ENCODE results near the gene CIC. TPM values are rescaled to one million over a fixed set of nuclear protein-coding genes. Genes with fewer than 3 reads are reported as not detected.
A peak's percentile ranks its signal among the peaks of the same experiment; 100 is the strongest.

Gene CIC
- total and polyA plus RNA-seq, 9 of the 15 experiments (the other 6 are each of a cell fraction or from before 2014, with no cell fraction given): 0.07 to 44.7 (median 8.6) TPM

DNA sequence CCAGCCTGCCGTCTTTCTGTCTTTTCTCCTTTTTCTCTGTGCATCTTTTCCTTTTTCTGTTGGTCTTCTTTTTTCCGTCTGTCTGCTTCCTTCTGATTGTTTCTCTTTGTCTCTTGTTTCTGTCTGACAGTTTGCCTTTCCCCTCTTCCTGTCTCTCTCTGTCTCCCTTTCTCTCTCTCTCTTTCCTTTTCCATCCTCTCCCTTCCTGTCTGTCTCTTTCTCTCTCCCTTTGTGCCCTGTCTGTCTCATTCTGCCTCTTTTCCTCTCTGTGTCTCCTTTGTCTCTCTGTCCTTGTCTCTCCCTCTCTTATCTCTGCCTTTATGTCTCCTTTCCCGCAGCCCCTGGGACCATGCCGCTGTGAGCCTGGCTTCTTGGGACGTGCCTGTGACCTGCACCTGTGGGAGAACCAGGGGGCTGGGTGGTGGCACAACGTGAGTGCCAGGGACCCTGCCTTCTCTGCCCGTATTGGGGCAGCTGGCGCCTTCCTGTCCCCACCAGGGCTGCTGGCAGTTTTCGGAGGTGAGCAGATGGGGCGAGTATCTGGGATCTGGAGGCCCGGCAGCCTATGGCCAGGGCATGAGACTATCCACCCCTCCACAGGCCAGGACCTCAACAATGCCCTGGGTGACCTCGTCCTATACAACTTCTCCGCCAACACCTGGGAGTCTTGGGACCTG lies 65.8 kb downstream of the CIC start:
- DNase-seq (ENCODE audit: extremely low read depth in 1 of 4, low spot score in 3 of 4) (no peak), FAIRE-seq (no peak), ATAC-seq (no peak)
- in situ Hi-C loops (cut with MboI) (no loop called here), intact Hi-C loops (cut with micrococcal nuclease) (no loop called here)
- TF ChIP-seq KAT2B (IDR thresholded peaks at IDR 0.05; ENCODE audit: low read depth, low read length): no peak
- no peak for TF ChIP-seq MYNN (IDR thresholded peaks at IDR 0.05)
- TF ChIP-seq MYNN (CRISPR knock-in tag; IDR thresholded peaks at IDR 0.05): no peak
- BruUV-seq (replicated peaks): no TSS peak
- Histone ChIP-seq H2AFZ (ENCODE audit: low read depth, low read length) (no peak overlapping the region), H3K4me1 (replicated peaks in 1 of 2; ENCODE audit: control insufficient read depth in 2 of 2, insufficient read depth in 2 of 2, low read length in 2 of 2) (peaks cover 0 to 17% of the 10 kb centered on the region in 2 experiments; a peak in 2 of 5 replicates), H3K79me2 (ENCODE audit: control insufficient read depth, insufficient read depth, low read length) (no peaks in the 10 kb centered on the region), H3K4me3 (no peak overlapping the region), H3K36me3 (ENCODE audit: control insufficient read depth, insufficient read depth, low read length) (peaks cover 15% of the 10 kb centered on the region; the same call in 2 of the 3 replicates), H3K4me2 (ENCODE audit: insufficient read depth, low read length) (no peak overlapping the region), H3K27me3 (ENCODE audit: control insufficient read depth in 2 of 2, insufficient read depth in 2 of 2, low read length in 2 of 2) (no peaks in the 10 kb centered on the region), H3K27ac (ENCODE audit: extremely low read depth, low read depth, low read length) (no peak overlapping the region), H4K20me1 (replicated peaks; ENCODE audit: control insufficient read depth, insufficient read depth, low read length) (no peaks in the 10 kb centered on the region), H3K9me3 (replicated peaks; ENCODE audit: control insufficient read depth, insufficient read depth, low read depth, low read length) (no peaks in the 10 kb centered on the region), H3K9me1 (ENCODE audit: control insufficient read depth, insufficient read depth, low read length) (peaks cover 3% of the 10 kb centered on the region), H3K9ac (ENCODE audit: insufficient read depth in 1 of 2, low read depth in 2 of 2, low read length in 2 of 2) (peak overlapping the region in 1 of 2 experiments; percentile 72; a peak in 2 of 4 replicates)
- WGBS (ENCODE audit: insufficient coverage, low coverage, missing lambda C conversion rate): 45% methylated on average over 7 of the region's 13 CpGs
- CTCF ChIA-PET (ENCODE audit: low intra/inter-chr PET ratio): no interaction called here
- POLR2A ChIA-PET: no interaction called here

- H3K4me1 ChIP-seq (replicated peaks in 1 of 2; ENCODE audit: control insufficient read depth in 2 of 2, insufficient read depth in 2 of 2, low read length in 2 of 2): peaks cover 0 to 17% of the 10 kb centered on the region in 2 experiments; a peak in 2 of 5 replicates
- DNase-seq (ENCODE audit: extremely low read depth in 1 of 4, low spot score in 3 of 4) (no peak), FAIRE-seq (no peak), ATAC-seq (no peak)
- in situ Hi-C loops (cut with MboI) (no loop called here), intact Hi-C loops (cut with micrococcal nuclease) (no loop called here)
- H3K27me3 ChIP-seq (ENCODE audit: control insufficient read depth in 2 of 2, insufficient read depth in 2 of 2, low read length in 2 of 2): no peaks in the 10 kb centered on the region
- no peak overlapping the region for H2AFZ ChIP-seq (ENCODE audit: low read depth, low read length)
- H3K4me2 ChIP-seq (ENCODE audit: insufficient read depth, low read length): no peak overlapping the region
- H3K9ac ChIP-seq (ENCODE audit: insufficient read depth in 1 of 2, low read depth in 2 of 2, low read length in 2 of 2): peak overlapping the region in 1 of 2 experiments; percentile 72; a peak in 1 of 4 replicates
- 40% methylated on average over 7 of the region's 7 CpGs for WGBS (ENCODE audit: insufficient coverage, low coverage, missing lambda C conversion rate)
- no peak overlapping the region for H3K4me3 ChIP-seq
- H3K36me3 ChIP-seq (ENCODE audit: control insufficient read depth, insufficient read depth, low read length): peaks cover 15% of the 10 kb centered on the region; the same call in 2 of the 3 replicates
- H4K20me1 ChIP-seq (replicated peaks; ENCODE audit: control insufficient read depth, insufficient read depth, low read length): no peaks in the 10 kb centered on the region
- no peaks in the 10 kb centered on the region for H3K9me3 ChIP-seq (replicated peaks; ENCODE audit: control insufficient read depth, insufficient read depth, low read depth, low read length)
- H3K27ac ChIP-seq (ENCODE audit: extremely low read depth, low read depth, low read length): no peak overlapping the region
- ChIA-PET POLR2A (no interaction called here), CTCF (ENCODE audit: low intra/inter-chr PET ratio) (no interaction called here)
- BruUV-seq (replicated peaks): no TSS peak
- peaks cover 3% of the 10 kb centered on the region for H3K9me1 ChIP-seq (ENCODE audit: control insufficient read depth, insufficient read depth, low read length)
- H3K79me2 ChIP-seq (ENCODE audit: control insufficient read depth, insufficient read depth, low read length): no peaks in the 10 kb centered on the region
- TF ChIP-seq TCF7L2 (IDR thresholded peaks at IDR 0.05; ENCODE audit: low read depth, low read length): no peak
- no peak for TF ChIP-seq ZBTB49 (CRISPR knock-in tag; IDR thresholded peaks at IDR 0.05; ENCODE audit: borderline replicate concordance)
- TF ChIP-seq ZNF184 (CRISPR knock-in tag; IDR thresholded peaks at IDR 0.05): no peak
- TF ChIP-seq, protein P1, sequence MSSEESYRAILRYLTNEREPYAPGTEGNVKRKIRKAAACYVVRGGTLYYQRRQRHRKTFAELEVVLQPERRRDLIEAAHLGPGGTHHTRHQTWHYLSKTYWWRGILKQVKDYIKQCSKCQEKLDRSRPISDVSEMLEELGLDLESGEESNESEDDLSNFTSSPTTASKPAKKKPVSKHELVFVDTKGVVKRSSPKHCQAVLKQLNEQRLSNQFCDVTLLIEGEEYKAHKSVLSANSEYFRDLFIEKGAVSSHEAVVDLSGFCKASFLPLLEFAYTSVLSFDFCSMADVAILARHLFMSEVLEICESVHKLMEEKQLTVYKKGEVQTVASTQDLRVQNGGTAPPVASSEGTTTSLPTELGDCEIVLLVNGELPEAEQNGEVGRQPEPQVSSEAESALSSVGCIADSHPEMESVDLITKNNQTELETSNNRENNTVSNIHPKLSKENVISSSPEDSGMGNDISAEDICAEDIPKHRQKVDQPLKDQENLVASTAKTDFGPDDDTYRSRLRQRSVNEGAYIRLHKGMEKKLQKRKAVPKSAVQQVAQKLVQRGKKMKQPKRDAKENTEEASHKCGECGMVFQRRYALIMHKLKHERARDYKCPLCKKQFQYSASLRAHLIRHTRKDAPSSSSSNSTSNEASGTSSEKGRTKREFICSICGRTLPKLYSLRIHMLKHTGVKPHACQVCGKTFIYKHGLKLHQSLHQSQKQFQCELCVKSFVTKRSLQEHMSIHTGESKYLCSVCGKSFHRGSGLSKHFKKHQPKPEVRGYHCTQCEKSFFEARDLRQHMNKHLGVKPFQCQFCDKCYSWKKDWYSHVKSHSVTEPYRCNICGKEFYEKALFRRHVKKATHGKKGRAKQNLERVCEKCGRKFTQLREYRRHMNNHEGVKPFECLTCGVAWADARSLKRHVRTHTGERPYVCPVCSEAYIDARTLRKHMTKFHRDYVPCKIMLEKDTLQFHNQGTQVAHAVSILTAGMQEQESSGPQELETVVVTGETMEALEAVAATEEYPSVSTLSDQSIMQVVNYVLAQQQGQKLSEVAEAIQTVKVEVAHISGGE (CRISPR knock-in tag; IDR thresholded peaks at IDR 0.05): peak in 1 of 3 experiments; percentile 67; a peak in 1 of 6 replicates
These were observed 66.4 kb downstream of the CIC start for GRCh38 chr19:42335374-42335936.
